NCI-H69 (cell line): Measurements from ENCODE around the gene GAST.

ENCODE experiments used
- DNase-seq: peaks from one replicate; lab custom pipeline; 2025; lab: John Stamatoyannopoulos, UW

Gene GAST

DNA sequence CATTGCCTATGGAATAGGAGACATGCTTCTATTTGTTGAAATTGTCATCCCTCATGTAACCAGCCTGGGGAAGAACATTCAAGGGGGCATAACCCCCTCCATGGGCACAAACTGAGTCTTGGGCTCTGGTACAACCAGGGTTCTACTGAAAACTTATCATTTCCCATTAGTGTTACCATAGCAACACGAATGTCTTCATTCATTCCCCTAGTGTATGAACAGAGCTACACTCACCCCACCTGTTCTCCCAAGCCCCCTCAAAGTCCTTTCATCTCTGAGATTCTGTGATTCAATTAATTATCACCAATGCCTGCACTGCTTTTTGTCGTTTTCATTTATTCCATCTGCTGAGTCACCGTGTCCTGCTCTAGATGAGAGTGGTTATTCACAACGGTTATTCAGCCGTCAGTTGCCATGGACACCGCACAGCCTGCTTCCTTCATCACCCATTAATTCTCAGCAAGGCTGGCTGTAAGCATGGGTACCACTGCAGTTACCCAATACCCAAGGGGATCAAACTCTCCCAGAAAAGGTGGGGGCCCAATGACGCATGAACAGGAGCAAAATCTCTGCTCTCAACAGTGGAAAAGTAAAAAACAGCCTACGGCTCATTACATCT, 1.6 kb upstream of the GAST start:
- peak; percentile 83 for DNase-seq

DNA sequence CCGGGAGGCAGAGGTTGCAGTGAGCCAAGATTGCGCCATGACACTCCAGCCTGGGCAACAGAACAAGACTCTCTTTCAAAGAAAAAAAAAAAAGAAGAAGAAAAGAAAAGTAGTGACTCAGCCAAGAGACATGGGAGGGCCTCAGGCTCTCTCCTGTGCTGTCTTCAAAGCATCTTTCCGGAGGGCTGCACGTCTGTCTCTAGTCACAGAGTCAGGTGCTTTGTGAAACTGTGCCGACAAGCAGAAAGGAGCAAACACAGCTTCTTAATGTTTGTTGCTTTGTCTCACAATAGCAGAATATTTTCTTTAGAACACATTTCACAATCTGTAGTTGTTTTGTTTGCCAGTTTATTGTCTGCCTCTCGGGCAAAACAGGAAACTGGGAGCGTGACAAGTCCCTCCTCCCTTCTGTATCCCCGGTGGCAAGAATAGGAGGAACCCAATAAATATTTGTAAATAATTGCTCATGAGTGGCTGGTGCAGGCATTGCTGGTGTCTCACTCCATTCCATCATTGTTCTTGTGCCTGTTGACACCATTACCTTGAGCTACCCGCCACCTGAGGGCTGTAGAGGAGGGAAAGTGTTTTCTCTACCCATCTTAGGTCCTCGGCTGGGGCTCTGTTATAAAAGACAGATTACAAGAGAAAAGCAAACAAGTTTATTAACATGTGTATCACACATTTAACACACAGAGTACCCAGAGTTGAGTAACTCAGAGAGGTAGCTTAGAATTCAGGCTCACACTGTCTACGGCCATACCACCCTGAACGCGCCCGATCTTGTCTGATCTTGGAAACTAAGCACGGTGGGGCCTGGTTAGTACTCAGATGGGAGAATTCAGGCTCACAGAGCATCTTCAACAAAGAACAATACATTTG, 5.5 kb downstream of the GAST start:
- DNase-seq, result no peak

DNA sequence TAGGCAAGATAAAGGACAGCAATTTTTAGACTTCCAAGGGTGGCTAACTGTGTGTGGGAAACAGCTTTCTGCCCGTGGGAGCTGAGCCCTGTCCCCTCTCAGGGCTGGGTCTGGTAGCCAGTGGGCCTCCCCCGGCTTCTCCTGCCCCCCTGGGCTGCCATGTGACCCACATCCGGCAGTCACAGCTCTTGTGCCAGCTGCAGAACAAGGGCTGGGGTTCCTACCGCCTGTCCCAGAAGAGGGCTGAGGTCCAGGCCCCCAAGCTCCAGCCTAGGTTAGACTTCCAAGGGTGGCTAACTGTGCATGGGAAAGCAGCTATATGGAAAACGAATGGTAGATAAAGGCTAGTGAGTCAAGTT, 6.1 kb downstream of the GAST start:
- DNase-seq, result no peak

DNA sequence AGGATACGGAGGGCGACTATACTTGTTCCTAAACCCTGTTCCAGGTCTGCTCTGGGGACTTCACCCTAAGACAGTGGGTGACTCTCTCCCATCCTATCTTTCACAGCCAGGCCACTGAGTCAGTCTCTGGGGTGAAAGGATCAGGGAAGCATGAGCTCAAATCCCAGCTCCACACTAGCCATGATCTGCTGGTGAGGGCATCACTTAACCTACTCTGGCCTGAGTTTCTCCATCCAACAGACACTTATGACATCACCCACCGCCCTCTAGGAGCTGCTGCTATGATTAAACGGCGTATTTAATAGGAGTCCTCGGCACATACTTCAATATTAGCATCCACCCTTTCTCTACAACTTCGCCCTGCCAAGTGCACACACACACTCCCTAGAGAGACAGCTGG, 10.1 kb downstream of the GAST start:
- no peak for DNase-seq

DNA sequence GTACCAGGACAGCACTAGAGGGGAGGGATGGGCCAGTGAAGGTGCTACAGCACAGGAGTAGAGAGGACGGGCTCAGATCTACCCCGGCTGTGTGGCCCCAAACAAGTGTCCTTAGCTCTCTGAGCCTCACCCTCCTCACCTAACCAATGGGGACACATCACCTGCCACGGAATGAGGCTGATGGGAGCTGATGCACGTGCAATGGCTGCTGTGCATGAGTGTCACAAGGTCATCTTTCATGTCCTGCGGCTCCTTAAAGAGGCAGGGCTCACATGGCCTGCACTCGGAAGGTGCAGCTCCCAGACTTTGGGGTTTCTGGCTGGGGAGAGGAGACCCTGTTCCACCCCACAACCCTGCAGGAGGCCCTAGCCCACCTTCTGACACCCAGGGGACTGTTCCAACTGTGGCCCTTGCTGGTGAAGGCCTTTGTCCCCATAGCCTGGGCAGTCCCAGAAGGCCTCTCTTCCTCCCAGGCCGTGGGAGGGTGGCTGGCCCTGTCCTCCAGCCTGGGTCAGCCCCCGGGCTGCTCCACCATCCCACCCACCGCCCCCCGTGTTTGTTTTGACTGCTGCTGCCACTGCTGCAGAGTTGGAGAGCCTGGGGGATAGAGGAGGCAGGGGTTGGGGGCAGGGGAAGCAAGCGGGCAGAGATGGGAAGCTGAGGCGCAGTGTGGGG, 11.8 kb downstream of the GAST start:
- no peak for DNase-seq

DNA sequence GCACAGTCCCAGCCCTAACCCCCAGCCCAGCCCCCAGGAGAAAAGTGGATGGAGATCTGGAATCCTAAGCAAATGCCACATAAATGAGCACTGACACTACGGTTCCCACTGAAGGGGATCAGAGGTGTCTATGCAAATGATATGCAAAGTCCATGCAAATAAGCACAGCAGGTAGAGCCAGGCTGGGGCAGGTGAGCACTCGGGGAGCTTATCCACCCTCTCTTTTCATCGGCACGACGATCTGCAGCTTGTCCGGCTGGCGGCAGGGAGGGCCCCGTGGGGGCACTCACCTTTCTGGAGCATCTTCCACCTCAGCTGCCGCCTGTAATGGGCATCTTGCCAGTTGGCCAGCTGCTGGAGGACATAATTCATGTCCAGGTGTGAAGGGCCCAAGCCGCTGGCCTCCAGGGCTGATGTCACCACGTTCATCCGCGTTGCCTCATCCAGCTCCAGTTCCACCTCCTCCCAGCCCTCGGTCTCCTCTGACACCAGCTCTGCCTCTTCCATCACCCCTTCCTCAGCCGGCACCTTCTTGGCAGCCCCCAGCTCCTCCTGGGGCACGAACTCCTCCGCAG, 12.4 kb downstream of the GAST start:
- peak; percentile 64 for DNase-seq

DNA sequence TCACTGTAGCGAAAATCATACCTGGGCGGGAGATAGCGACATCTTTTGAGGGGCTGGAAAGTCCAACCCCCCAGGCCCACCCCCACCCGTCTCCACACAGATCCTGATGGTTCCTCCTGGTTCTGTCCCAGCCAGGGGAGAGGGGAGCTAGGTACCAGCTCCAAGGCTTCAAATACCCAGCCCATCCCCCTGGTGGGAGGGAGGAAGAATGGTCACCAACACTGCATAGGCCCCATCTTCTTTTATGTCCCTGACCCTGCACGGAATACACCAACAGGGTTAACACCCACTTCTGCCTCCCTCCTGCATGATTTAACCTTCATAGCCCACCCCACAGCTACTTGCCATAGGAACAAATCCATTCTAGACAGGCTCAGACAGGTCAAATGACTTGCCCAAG, 13.0 kb downstream of the GAST start:
- DNase-seq, result no peak

DNA sequence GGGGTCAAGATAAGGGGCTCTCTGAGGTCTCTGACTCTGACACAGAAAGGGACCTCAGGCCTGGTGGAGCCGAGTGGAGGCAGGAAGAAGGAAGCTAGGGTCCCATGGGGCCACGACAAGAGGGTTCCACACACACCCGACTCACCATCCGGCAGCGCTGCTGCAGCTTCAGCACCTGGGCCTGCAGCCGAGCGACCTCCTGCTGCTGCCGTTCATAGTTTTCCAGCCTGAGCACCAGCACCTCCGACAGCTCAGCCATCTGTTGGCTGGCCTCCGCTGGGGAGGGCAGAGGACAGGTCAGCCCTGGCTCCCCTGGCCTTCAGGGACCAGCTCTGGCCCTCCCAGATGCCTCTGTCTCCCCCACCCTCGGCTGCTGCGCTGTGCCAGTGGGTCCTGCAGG, 15.9 kb downstream of the GAST start:
- DNase-seq, result no peak

DNA sequence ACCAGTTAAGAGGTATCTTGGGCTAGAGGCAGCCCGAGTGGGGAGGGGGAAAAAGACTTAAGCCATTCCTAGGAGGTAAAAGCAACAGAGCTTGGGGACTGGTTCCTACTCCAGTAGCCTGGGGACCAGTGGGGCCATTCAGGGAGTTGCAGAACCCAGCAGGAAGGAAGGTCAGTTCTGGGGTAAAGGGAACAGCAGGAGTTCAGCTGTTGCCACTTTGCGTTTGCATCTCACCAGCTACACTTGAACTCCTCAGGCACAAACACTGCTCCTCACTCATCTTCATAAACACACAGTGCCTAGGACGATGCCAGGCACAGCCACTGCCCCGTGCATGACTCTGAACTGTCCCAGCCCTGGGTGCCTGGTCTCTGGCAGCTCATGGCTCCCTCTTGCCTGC, 18.3 kb downstream of the GAST start:
- peak; percentile 45 for DNase-seq

DNA sequence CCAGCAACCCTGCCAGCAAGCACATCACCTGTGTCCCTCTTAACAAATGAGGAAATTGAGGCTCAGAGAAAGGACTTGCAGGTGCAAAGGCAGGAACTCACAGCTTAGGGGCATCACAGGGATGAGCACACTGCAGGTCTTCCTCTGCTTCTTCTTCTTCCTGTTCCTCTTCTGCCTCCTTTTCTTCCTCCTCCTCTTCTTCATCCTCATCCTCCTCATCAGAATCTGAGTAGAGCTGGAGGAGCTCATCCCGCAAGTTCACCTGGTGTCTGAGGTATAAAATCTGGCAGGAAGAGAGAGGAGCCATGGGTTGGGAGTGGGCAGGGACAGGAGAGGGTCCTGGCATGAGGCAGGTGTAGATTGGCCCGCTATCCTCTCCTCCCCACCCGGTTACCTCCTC, 19.7 kb downstream of the GAST start:
- no peak for DNase-seq

DNA sequence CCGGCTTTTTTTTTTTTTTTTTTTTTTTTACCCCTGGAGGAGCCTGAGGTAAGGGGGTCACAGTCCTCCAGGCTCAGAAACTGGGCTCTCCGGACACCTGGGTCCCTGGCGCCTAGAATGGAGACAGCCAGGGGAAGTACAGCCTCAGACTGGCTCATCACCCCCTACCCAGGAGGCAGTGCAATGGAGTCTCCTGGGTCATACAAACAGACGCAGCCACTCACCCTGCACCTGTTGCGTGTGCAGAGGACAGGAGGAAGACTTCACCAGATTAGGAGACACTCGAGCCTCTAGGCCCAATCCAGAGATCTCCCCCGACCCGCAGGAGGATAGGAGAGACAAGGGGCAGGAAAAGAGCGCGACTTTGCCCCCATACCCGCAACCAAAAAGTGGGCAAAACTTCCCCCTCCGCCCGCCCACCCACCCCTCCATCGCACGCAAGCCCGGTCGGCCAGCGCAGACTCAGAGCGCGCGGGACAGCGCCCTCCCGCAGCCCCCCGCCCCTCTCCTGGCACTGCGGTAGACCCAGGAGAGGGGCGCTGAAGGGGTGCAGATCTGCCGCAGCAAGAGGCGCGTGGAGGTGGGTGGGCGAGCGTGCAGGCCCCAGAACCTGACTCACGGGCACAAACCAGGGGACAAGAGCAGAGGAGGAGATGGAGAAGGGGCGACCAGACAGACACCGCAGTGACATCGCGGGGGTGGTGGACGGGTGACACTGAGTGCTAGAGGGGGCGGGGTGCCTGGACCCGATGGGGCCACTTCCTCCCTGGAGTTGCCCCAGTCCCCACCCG, 21.4 kb downstream of the GAST start:
- no peak for DNase-seq

DNA sequence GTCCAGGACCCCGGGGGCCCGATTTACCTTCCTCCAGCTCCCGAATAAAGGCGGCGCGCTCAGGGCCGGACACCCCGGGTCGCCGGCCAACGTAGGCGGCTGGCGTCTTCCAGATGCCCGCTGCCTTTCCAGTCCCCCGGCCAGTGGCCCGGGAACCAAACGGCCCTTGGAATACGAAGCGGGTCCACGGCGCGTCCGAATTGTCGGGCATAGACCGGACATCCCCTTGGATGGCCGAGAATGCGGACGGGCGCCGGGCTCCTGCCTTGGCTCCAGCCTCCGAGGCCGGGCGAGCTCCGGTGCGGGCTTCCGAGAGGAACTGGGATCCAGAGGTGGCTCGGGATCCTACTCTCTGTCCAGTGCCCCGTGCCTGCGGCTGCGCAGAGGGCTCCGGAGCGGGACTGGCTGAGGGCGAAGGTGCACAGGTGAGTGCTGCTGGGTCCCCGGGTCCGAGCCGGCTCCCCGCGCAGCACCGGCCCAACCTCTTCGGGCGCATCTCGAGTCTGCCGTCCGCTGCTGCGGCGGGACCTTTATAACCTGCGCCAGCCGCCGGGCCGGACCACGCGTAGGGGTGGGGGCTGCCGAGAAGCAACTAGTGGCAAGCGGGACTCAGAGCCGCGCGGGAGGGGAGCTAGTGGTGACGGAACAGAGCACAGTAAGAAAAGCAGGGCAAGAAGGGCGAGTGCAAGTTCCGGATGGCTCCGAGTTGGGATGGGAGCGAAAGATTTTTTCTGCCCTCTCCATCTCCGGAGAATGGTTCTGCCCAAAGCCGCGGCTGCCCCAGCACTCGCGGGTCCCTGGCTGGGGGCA, 22.2 kb downstream of the GAST start, which contains the start of gene HAP1:
TSS of gene HAP1 (minus strand) at position 505 of the 810 bp plus-strand sequence. CDS start at position 496, 9 bp downstream.
- peak; percentile 64 for DNase-seq

DNA sequence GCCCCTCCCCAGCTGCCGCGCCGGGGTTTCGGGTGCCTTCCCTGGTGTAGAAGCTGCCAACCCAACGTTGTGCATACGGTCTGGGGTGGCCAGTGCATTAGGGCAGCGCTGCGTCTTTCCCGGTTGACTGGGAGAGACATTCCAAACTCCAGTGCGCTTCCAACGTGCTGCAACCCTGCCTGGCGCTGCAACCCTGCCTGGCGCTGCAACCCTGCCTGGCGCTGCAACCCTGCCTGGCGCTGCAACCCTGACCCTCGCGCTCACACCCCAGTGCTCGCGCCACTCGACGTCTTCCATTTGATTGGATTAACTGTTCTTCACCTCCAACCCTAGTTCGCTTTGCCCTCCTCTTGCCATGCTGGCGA, 22.8 kb downstream of the GAST start:
- peak; percentile 64 for DNase-seq

DNA sequence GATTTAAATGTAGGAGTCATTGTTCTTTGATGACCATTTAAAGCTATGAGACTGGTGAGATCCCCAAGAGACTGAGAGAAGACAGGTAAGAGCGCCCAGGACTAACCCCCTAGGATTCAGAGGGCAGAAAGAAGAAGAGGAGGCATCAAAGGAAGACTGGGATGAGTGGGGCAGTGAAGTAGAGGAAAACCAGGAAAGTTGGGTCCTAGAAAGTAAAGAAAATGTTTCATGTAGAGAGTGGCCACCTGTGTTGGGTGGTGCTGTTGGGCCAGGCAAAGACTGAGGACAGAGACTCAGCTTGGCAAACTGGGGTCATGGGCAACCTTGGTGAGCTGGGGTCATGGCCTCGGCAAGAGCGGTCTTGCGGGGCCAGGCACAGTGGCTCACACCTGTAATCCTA, 23.6 kb downstream of the GAST start:
- DNase-seq, result no peak

DNA sequence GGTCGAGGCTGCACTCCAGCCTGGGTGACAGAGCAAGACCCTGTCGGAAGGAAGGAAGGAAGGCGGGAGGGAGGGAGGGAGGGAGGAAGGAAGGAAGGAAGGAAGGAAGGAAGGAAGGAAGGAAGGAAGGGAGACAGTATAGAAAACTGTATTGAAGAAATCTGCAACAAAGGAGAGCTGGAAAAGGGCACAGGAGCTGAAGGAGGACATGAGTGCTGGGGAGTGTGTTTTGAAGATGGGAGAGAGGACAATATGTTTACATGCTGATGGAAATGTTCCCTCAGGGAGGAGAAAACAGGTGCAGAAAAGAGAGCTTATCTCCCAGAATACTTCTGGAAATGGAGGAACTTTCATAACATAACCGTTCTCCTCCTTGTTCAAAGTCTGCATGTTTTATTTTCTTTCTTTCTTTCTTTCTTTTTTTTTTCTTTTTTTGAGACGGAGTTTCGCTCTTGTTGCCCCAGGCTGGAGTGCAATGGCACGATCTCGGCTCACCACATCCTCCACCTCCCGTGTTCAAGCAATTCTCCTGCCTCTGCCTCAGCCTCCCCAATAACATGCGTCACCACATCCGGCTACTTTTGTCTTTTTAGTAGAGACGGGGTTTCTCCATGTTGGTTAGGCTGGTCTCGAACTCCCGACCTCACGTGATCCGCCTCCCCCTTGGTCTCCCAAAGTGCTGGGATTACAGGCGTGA, 25.0 kb downstream of the GAST start:
- no peak for DNase-seq

DNA sequence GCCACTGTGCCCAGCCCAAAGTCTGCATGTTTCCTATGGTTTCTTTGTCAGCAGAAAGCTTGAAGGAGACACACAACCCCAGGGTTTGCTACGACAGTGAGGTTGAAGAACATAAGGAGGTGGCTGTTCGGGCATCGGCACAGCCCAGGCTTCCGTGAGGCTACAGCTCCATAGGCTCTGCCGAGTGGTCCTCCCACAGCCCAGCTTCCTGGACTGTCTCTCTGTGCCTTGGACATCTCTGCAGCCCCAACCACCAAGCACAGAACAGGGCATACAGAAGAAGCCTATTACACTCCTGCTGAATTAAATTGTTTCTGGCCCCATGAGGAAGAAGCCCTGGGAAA, 25.5 kb downstream of the GAST start:
- no peak for DNase-seq

DNA sequence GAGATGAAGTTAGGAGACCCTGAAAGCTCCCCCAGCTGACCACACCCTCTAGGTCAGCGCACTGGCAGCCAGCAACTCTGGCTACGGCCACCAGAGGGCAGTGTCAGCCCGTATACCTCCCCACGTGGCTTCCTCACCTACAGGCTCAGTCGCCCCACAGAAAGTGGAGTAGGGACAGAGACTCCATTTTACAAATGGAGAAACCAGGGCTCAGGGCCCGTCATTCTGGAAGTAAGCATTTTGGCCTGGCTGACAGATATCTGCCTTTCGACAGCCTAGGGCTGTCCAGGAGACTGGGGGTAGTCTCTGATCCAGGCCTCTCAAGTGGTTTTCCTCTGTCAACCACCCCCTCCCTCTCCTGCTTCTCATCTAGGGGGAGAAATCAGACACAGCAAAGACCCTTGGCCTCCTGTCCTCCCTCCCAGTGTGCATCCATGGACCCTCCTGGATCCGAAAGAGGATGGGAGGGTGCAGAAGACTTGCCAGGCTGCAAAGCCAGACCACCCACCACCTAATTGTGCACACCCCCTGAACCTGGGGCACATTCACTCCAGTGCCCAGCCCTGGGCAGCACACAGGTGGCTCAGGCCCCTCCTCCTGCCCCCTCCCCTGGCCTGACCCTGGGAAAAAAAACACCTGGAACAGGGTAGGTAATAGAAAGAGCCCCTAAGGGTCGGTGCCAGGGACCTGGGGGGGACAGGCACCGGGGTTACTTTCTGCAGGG, 26.1 kb downstream of the GAST start:
- peak; percentile 90 for DNase-seq

DNA sequence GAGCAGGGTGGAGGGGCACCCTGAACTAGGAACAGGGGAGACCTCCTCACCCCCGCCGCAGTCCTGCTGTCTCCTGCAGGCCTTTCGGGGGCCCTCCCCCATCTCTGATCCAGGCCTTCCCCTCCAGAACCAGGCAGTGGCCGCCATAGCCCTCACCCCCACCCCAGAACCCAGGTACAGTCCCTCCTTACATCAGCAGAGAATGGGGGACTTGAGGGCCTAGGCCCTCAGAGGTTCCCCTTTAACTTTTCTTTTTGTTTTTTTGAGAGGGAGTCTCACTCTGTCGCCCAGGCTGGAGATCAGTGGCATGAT, 26.6 kb downstream of the GAST start:
- no peak for DNase-seq

DNA sequence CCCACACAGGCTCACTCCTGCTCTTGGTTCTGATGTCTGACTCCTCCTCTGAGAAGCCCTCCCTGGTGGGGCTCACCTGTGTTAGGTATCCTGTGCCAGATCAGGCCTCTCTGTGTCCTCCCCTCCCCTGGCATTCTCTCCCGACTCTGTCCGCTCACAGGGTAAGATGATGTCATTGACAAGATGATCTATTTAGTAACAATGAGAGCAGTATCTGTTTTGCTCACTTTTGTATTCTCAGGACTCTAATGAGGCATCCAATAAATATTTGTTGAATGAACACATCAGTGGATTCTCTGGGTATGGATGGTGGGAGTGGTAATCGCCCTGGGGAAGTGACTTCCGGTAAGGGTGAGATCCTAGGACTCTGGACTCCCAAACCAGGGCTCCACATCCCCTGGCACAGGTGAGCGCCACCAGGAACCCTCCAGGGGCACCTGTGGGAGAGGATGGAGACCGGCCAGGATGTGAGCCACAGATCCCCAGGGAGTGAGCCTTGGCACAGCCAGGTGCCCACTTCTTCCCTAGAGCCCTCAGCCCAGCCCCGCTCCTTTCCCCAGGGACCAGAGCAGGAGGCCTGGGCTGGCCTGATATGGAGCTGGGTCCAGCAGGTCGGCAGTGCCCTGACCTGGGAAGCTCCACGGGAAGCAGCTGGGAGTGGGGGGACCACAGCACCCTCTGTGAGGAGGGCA, 27.7 kb downstream of the GAST start:
- peak; percentile 76 for DNase-seq

DNA sequence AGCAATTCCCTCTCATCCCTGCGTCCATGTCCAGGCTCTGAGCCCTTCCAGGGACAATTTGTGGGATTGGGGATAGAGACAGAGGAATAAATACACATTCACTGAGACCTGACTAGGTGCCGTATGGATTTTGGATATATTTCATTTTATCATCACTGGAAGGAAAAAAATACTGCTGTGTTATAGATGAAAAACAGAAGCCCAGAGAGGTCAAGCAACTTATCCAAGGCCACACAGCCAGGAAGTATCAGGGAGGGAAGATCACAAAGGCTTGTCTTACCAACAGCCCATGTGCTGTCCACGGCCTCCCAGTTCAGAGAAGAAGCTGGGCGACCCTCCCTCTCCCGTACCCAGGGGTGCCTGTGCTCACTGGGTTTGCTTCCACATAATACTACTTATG, 28.4 kb downstream of the GAST start:
- DNase-seq, result no peak
